ENCODE results near the gene INO80.

INO80 gene

DNA sequence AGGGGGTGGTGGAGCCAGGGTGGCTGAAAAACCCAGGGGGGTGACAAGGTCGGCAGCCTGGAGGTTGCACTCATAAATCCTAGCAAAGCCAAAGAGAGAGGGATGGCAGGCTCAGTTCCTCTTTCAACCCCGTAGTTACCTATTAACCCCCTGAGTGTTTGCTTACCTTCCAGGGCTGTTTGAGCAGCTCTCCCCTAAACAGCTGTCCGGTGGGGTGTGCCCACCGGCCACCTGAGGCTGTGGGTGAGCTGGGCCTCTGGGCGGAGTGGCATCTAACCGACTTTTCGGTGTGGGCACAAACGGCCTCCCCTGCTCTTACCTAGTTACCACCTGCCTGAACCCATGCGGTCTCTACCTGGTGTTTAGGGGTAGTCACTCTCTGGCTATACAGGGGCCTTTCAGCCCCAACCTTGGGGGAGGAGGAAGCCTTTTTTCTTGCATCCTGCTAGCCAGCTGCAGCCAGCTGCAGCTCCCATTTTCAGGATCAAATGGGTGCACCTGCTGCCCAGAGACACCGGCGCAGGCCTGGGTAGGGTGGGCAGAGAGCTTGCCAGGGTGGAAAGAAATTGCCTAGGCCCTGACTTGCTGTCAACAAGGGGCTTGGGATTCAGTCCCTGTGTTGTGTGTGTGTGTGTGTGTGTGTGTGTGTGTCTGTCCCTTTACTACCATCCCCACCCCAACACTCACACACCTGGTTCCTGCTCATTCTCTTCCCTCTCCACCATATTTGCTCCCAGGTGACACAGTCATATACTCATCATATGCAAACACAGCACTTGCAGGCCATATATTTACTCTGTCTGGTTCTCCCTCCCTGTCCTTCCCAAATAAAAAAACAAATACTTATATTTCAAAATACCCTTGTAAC is 183.2 kb downstream of the INO80 start:
- Histone ChIP-seq H3K18ac (ENCODE audit: low read depth in 1 of 2, low read length in 2 of 2) (no peak overlapping the region), H3K27me3 (ENCODE audit: control insufficient read depth in 1 of 2, insufficient read depth in 1 of 2, low read length in 2 of 2) (peaks cover 46 to 78% of the 10 kb centered on the region in 2 experiments), H4K91ac (ENCODE audit: low read length) (no peak overlapping the region), H3K9ac (ENCODE audit: low read length) (no peak overlapping the region), H3K27ac (ENCODE audit: low read length, poor library complexity, severe bottlenecking) (no peak overlapping the region), H3K9me3 (ENCODE audit: control insufficient read depth, low read length) (no peaks in the 10 kb centered on the region), H2BK120ac (ENCODE audit: low read depth, low read length) (no peak overlapping the region), H2BK12ac (ENCODE audit: low read length in 2 of 2) (no peak overlapping the region), H3K4ac (ENCODE audit: low read depth in 1 of 2, low read length in 2 of 2) (no peak overlapping the region), H3K36me3 (ENCODE audit: control insufficient read depth in 1 of 2, insufficient read depth in 2 of 2, low read depth in 1 of 2, low read length in 2 of 2) (peaks cover 0 to 4% of the 10 kb centered on the region in 2 experiments), H2BK15ac (ENCODE audit: low read depth, poor library complexity, severe bottlenecking) (no peak overlapping the region), H3K14ac (ENCODE audit: low read length in 2 of 2) (no peak overlapping the region), H3K4me3 (ENCODE audit: insufficient read depth in 1 of 2, low read depth in 1 of 2, low read length in 2 of 2) (no peak overlapping the region), H2AFZ (ENCODE audit: low read depth, low read length) (no peak overlapping the region), H2AK5ac (ENCODE audit: low read length, severe bottlenecking) (no peak overlapping the region), H4K8ac (ENCODE audit: low read length) (no peak overlapping the region), H3K79me1 (replicated peaks; ENCODE audit: low read length, poor library complexity, severe bottlenecking) (no peaks in the 10 kb centered on the region), H3K23ac (ENCODE audit: low read length in 2 of 2) (no peak overlapping the region), H2BK5ac (ENCODE audit: low read depth, low read length, poor library complexity, severe bottlenecking) (no peak overlapping the region), H3K4me1 (ENCODE audit: control insufficient read depth, insufficient read depth, low read depth, low read length) (peaks cover 47% of the 10 kb centered on the region), H3K4me2 (ENCODE audit: low read length, poor library complexity, severe bottlenecking) (no peak overlapping the region)
- 72% methylated on average over 9 of the region's 11 CpGs for WGBS
- DNase-seq = no peak

DNA sequence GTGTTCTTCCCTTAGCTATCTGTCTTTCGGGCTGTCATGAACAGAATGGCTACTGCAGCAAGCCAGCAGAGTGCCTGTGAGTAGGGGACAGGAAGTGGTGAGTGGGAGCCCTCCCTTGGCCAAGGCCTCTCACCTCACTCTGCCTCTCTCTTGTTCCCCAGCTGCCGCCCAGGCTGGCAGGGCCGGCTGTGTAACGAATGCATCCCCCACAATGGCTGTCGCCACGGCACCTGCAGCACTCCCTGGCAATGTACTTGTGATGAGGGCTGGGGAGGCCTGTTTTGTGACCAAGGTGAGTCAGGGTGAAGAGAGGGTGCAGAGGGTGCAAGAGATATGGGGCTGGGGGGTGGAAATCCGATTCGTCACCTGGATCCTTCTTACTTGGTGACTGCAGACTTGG is 183.9 kb downstream of the INO80 start:
- Histone ChIP-seq H2BK15ac (ENCODE audit: low read depth, poor library complexity, severe bottlenecking) (no peak overlapping the region), H3K14ac (ENCODE audit: low read length in 2 of 2) (no peak overlapping the region), H3K9ac (ENCODE audit: low read length) (no peak overlapping the region), H3K4me2 (ENCODE audit: low read length, poor library complexity, severe bottlenecking) (no peak overlapping the region), H3K4me3 (ENCODE audit: insufficient read depth in 1 of 2, low read depth in 1 of 2, low read length in 2 of 2) (no peak overlapping the region), H3K23ac (ENCODE audit: low read length in 2 of 2) (no peak overlapping the region), H2BK5ac (ENCODE audit: low read depth, low read length, poor library complexity, severe bottlenecking) (no peak overlapping the region), H4K8ac (ENCODE audit: low read length) (no peak overlapping the region), H2AK5ac (ENCODE audit: low read length, severe bottlenecking) (no peak overlapping the region), H2BK12ac (ENCODE audit: low read length in 2 of 2) (no peak overlapping the region), H3K18ac (ENCODE audit: low read depth in 1 of 2, low read length in 2 of 2) (no peak overlapping the region), H3K27ac (ENCODE audit: low read length, poor library complexity, severe bottlenecking) (no peak overlapping the region), H3K36me3 (ENCODE audit: control insufficient read depth in 1 of 2, insufficient read depth in 2 of 2, low read depth in 1 of 2, low read length in 2 of 2) (peaks cover 0 to 4% of the 10 kb centered on the region in 2 experiments), H3K4me1 (ENCODE audit: control insufficient read depth, insufficient read depth, low read depth, low read length) (peaks cover 48% of the 10 kb centered on the region), H3K79me1 (replicated peaks; ENCODE audit: low read length, poor library complexity, severe bottlenecking) (no peaks in the 10 kb centered on the region), H3K27me3 (ENCODE audit: control insufficient read depth in 1 of 2, insufficient read depth in 1 of 2, low read length in 2 of 2) (peaks cover 51 to 83% of the 10 kb centered on the region in 2 experiments), H2BK120ac (ENCODE audit: low read depth, low read length) (no peak overlapping the region), H3K4ac (ENCODE audit: low read depth in 1 of 2, low read length in 2 of 2) (no peak overlapping the region), H3K9me3 (ENCODE audit: control insufficient read depth, low read length) (no peaks in the 10 kb centered on the region), H4K91ac (ENCODE audit: low read length) (no peak overlapping the region), H2AFZ (ENCODE audit: low read depth, low read length) (no peak overlapping the region)
- WGBS = 64% methylated on average over 8 of the region's 8 CpGs
- DNase-seq = no peak

- H2AFZ ChIP-seq (ENCODE audit: low read depth, low read length) = no peak overlapping the region
- H3K4me2 ChIP-seq (ENCODE audit: low read length, poor library complexity, severe bottlenecking) = no peak overlapping the region
- no peak overlapping the region for H3K23ac ChIP-seq (ENCODE audit: low read length in 2 of 2)
- no peak overlapping the region for H2AK5ac ChIP-seq (ENCODE audit: low read length, severe bottlenecking)
- H3K27ac ChIP-seq (ENCODE audit: low read length, poor library complexity, severe bottlenecking) = no peak overlapping the region
- peaks cover 49% of the 10 kb centered on the region for H3K4me1 ChIP-seq (ENCODE audit: control insufficient read depth, insufficient read depth, low read depth, low read length)
- H3K18ac ChIP-seq (ENCODE audit: low read depth in 1 of 2, low read length in 2 of 2) = no peak overlapping the region
- H2BK120ac ChIP-seq (ENCODE audit: low read depth, low read length) = no peak overlapping the region
- no peak overlapping the region for H3K4me3 ChIP-seq (ENCODE audit: insufficient read depth in 1 of 2, low read depth in 1 of 2, low read length in 2 of 2)
- H3K9me3 ChIP-seq (ENCODE audit: control insufficient read depth, low read length) = no peaks in the 10 kb centered on the region
- H3K9ac ChIP-seq (ENCODE audit: low read length) = no peak overlapping the region
- no peaks in the 10 kb centered on the region for H3K79me1 ChIP-seq (replicated peaks; ENCODE audit: low read length, poor library complexity, severe bottlenecking)
- H4K91ac ChIP-seq (ENCODE audit: low read length) = no peak overlapping the region
- no peak overlapping the region for H3K4ac ChIP-seq (ENCODE audit: low read depth in 1 of 2, low read length in 2 of 2)
- peak overlapping the region; percentile 45 for H4K8ac ChIP-seq (ENCODE audit: low read length)
- H3K27me3 ChIP-seq (ENCODE audit: control insufficient read depth in 1 of 2, insufficient read depth in 1 of 2, low read length in 2 of 2) = peaks cover 57 to 89% of the 10 kb centered on the region in 2 experiments
- H2BK15ac ChIP-seq (ENCODE audit: low read depth, poor library complexity, severe bottlenecking) = no peak overlapping the region
- DNase-seq = no peak
- WGBS = 88% methylated on average over 16 of the region's 16 CpGs
- no peak overlapping the region for H2BK5ac ChIP-seq (ENCODE audit: low read depth, low read length, poor library complexity, severe bottlenecking)
- H2BK12ac ChIP-seq (ENCODE audit: low read length in 2 of 2) = no peak overlapping the region
- no peak overlapping the region for H3K14ac ChIP-seq (ENCODE audit: low read length in 2 of 2)
- peaks cover 0 to 4% of the 10 kb centered on the region in 2 experiments for H3K36me3 ChIP-seq (ENCODE audit: control insufficient read depth in 1 of 2, insufficient read depth in 2 of 2, low read depth in 1 of 2, low read length in 2 of 2)
Observed at GRCh38 chr15:40931300-40932142, 184.6 kb downstream of the INO80 start.
